K562 (cell line): ENCODE data around the gene ZNF516. TPM values are rescaled to one million over a fixed set of nuclear protein-coding genes. Genes with fewer than 3 reads are reported as not detected.

Experiments used
- ATAC-seq: fragments of 200-7000 bp; cut with Tn5 transposase; 3 replicates; pipeline ENCODE4 v1.9.1; 2020; ENCODE audit warnings: moderate library complexity
- BruUV-seq: library from RNA; stranded (reverse); fragments of 400-500 nt; replicated peaks from 2 replicates; lab custom pipeline; 2021; lab: Mats Ljungman, UMichigan
- CTCF ChIA-PET: fragments of 300-600 bp; formaldehyde crosslinking; extraction: SDS; loops from one replicate; lab custom pipeline; 2021; ENCODE audit warnings: low intra/inter-chr PET ratio; lab: Yijun Ruan, JAX
- POLR2A ChIA-PET: fragments of 300-600, 350-650 bp; sonication (Branson Sonifier 250); formaldehyde crosslinking; extraction: SDS; loops from one replicate; lab custom pipeline; 2021; ENCODE audit warnings: antibody characterized with exemption, inconsistent platforms; lab: Yijun Ruan, JAX
- DNase-seq, 4 experiments: peaks; one replicate each; pipeline versions ENCODE4 v3.0.0 to v3.0.0-alpha.2; 2011 to 2018; ENCODE audit warnings: low spot score in 3 of 4, mixed read lengths in 3 of 4; ENCODE audit errors: extremely low read depth in 1 of 4
- FAIRE-seq: peaks from 2 replicates; lab custom pipeline; 2011; peaks lifted over from hg19 to GRCh38; lab: Jason Lieb, UNC
- H2AFZ ChIP-seq: 2 replicates; pipeline ENCODE4 v1.6.0; 2011; ENCODE audit warnings: low read depth, low read length, control low read depth, inconsistent platforms
- H3K27ac ChIP-seq: fragments of 200-600 bp; 3 replicates; pipeline ENCODE4 v1.8.0; 2011; ENCODE audit warnings: low read depth, mild to moderate bottlenecking, control low read depth, inconsistent platforms, low read length, moderate library complexity, mixed read lengths; ENCODE audit errors: extremely low read depth
- H3K27me3 ChIP-seq, 2 experiments: fragments of 300-600 bp in 1 of 2; 2 replicates in 1 of 2; 3 replicates in 1 of 2; pipeline versions ENCODE4 v1.6.0 to v1.8.0; 2011; ENCODE audit warnings: inconsistent platforms in 2 of 2, low read length in 2 of 2, mild to moderate bottlenecking in 1 of 2, mixed read lengths in 1 of 2, moderate library complexity in 1 of 2; ENCODE audit not compliant: control insufficient read depth in 2 of 2, insufficient read depth in 2 of 2
- H3K36me3 ChIP-seq: fragments of 300-600 bp; 3 replicates; pipeline ENCODE4 v1.8.0; 2011; ENCODE audit warnings: mild to moderate bottlenecking, low read length, inconsistent platforms; ENCODE audit not compliant: control insufficient read depth, insufficient read depth
- H3K4me1 ChIP-seq, 2 experiments: fragments of 200-600 bp in 1 of 2; replicated peaks in 1 of 2; 2 replicates in 1 of 2; 3 replicates in 1 of 2; pipeline versions ENCODE4 v1.5.1 to v1.8.0; 2011; ENCODE audit warnings: inconsistent platforms in 2 of 2, low read length in 2 of 2, mild to moderate bottlenecking in 1 of 2, mixed read lengths in 1 of 2, moderate library complexity in 1 of 2; ENCODE audit not compliant: control insufficient read depth in 2 of 2, insufficient read depth in 2 of 2
- H3K4me2 ChIP-seq: 2 replicates; pipeline ENCODE4 v1.6.1; 2011; ENCODE audit warnings: low read length, control low read depth, inconsistent platforms, mixed read lengths; ENCODE audit not compliant: insufficient read depth
- H3K4me3 ChIP-seq: fragments of 200-600 bp; sonication (generic), shearing (Covaris generic); 2 replicates; pipeline ENCODE4 v1.5.1; 2016; ENCODE audit warnings: control low read depth, inconsistent platforms
- H3K79me2 ChIP-seq: fragments of 200-600 bp; 3 replicates; pipeline ENCODE4 v1.8.0; 2011; ENCODE audit warnings: low read length, inconsistent platforms; ENCODE audit not compliant: control insufficient read depth, insufficient read depth
- H3K9ac ChIP-seq, 2 experiments: 2 replicates each; pipeline versions ENCODE4 v1.6.0 to v1.6.1; 2011; ENCODE audit warnings: low read depth in 2 of 2, low read length in 2 of 2, control low read depth in 1 of 2, inconsistent platforms in 1 of 2, mild to moderate bottlenecking in 1 of 2, mixed read lengths in 1 of 2; ENCODE audit not compliant: insufficient read depth in 1 of 2
- H3K9me1 ChIP-seq: one replicate; pipeline ENCODE4 v1.6.0; 2011; ENCODE audit warnings: inconsistent platforms, mild to moderate bottlenecking, low read length, moderate library complexity; ENCODE audit not compliant: control insufficient read depth, insufficient read depth
- H3K9me3 ChIP-seq: replicated peaks from 2 replicates; pipeline ENCODE4 v1.5.1; 2011; ENCODE audit warnings: low read depth, low read length, inconsistent platforms; ENCODE audit not compliant: control insufficient read depth, insufficient read depth
- H4K20me1 ChIP-seq: replicated peaks from 2 replicates; pipeline ENCODE4 v1.6.1; 2011; ENCODE audit warnings: low read length, inconsistent platforms, mixed read lengths; ENCODE audit not compliant: control insufficient read depth, insufficient read depth
- CSDE1 ChIP-seq, 2 experiments: fragments of 450-650 bp; IDR thresholded peaks; 2 replicates each; pipeline ENCODE4 v1.6.1; 2016; ENCODE audit warnings: mild to moderate bottlenecking in 1 of 2
- E2F3 ChIP-seq: fragments of 250-450 bp; sonication (Bioruptor Pico); IDR thresholded peaks from 2 replicates; pipeline ENCODE4 v1.4.0; 2020; ENCODE audit warnings: mild to moderate bottlenecking
- E2F8 ChIP-seq: fragments of 450-650 bp; IDR thresholded peaks from 2 replicates; pipeline ENCODE4 v1.7.1; 2018; ENCODE audit warnings: mild to moderate bottlenecking, low read depth; ENCODE audit not compliant: partially characterized antibody
- ETS1 ChIP-seq: conservative IDR thresholded peaks from 2 replicates; pipeline ENCODE4 v1.6.1; 2011; ENCODE audit warnings: low read depth, mild to moderate bottlenecking, low read length; ENCODE audit not compliant: control insufficient read depth
- FOXK1 ChIP-seq: sonication (generic); formaldehyde crosslinking; IDR thresholded peaks from 2 replicates; pipeline ENCODE4 v1.8.0; 2022; ENCODE audit warnings: missing genetic modification reagents, mild to moderate bottlenecking, borderline replicate concordance
- MTA3 ChIP-seq: fragments of 450-650 bp; formaldehyde crosslinking; IDR thresholded peaks from 2 replicates; pipeline ENCODE4 v1.6.1; 2017; ENCODE audit warnings: mild to moderate bottlenecking, borderline replicate concordance
- RAD21 ChIP-seq, 2 experiments: fragments of 250-450 bp in 1 of 2; fragments of 450-650 bp in 1 of 2; sonication (Bioruptor Pico) in 1 of 2; formaldehyde crosslinking in 1 of 2; IDR thresholded peaks in 1 of 2; conservative IDR thresholded peaks in 1 of 2; 2 replicates each; pipeline versions ENCODE4 v1.4.0 to v1.8.0; 2020 to 2022; ENCODE audit warnings: mild to moderate bottlenecking in 2 of 2, moderate library complexity in 1 of 2
- TSHZ1 ChIP-seq: fragments of 250-450 bp; sonication (Bioruptor Pico); IDR thresholded peaks from 2 replicates; pipeline ENCODE4 v1.4.0; 2020; ENCODE audit warnings: mild to moderate bottlenecking, moderate library complexity
- XRCC3 ChIP-seq: fragments of 450-650 bp; IDR thresholded peaks from 2 replicates; pipeline ENCODE4 v1.6.1; 2017; ENCODE audit warnings: mild to moderate bottlenecking, moderate library complexity
- ZNF398 ChIP-seq: fragments of 250-450 bp; sonication (Bioruptor Pico); IDR thresholded peaks from 2 replicates; pipeline ENCODE4 v1.8.0; 2021; ENCODE audit warnings: moderate library complexity, mild to moderate bottlenecking, inconsistent platforms
- WGBS: fragments of 100-300 bp; shearing (Covaris generic); methylation state at CpG from one replicate; pipeline ENCODE4 v1.1.6; 2016; ENCODE audit warnings: low coverage, mixed read lengths; ENCODE audit not compliant: insufficient coverage; ENCODE audit errors: missing lambda C conversion rate; 5-methylcytosine and 5-hydroxymethylcytosine counted together
- in situ Hi-C: fragments of 300-500 bp; cut with MboI; formaldehyde crosslinking; loops from 4 replicates; pipeline ENCODE4 v1.15.0; 2018; ENCODE audit warnings: inconsistent platforms, mixed read lengths
- intact Hi-C: fragments of 100-400 bp; cut with micrococcal nuclease; formaldehyde crosslinking; loops from 2 replicates; pipeline ENCODE4 v1.14.2; 2022
- polyA plus RNA-seq, 8 experiments: library from polyadenylated mRNA; depleted of rRNA in 4 of 8; stranded (reverse) in 5 of 8; unstranded in 3 of 8; fragments of >200 nt; fragmentation: Nextera tagmentation in 2 of 8; fragmentation: Illumina TruSeq in 1 of 8; extraction: Ambion mirVana in 2 of 8; extraction: Trizol in 1 of 8; gene quantifications; 2 replicates each; pipeline versions ENCODE4 v1.2.1 to v1.2.3, GENCODE V29; 2011 to 2014; ENCODE audit warnings: inconsistent platforms in 1 of 8, missing spikeins in 1 of 8
- total RNA-seq, 7 experiments: library from RNA; depleted of rRNA in 6 of 7; stranded (reverse); fragments of >200 nt in 6 of 7; fragmentation: Illumina TruSeq in 2 of 7; extraction: Trizol in 2 of 7; gene quantifications; 2 replicates each; pipeline versions ENCODE4 v1.2.1 to v1.2.3, GENCODE V29; 2011 to 2021; ENCODE audit warnings: low replicate concordance in 1 of 7

Gene ZNF516
- total and polyA plus RNA-seq, 9 of the 15 experiments (the other 6 are each of a cell fraction or from before 2014, with no cell fraction given) = 0.04 to 0.20 (median 0.08) TPM; not detected in 3

GRCh38 chr18:76479351-76480238 lies 15.4 kb downstream of the ZNF516 start:
- peaks cover 0 to 5% of the 10 kb centered on the region in 2 experiments; a peak in 2 of 5 replicates for H3K4me1 ChIP-seq
- CTCF ChIA-PET = no interaction called here
- DNase-seq = no peak
- POLR2A ChIA-PET = no interaction called here
- H4K20me1 ChIP-seq = no peaks in the 10 kb centered on the region
- H3K27me3 ChIP-seq = peaks cover 7 to 17% of the 10 kb centered on the region in 2 experiments; a peak in 4 of 5 replicates
- no peaks in the 10 kb centered on the region for H3K36me3 ChIP-seq
- FAIRE-seq = no peak
- no peak overlapping the region for H3K4me2 ChIP-seq
- BruUV-seq = no TSS peak
- H3K79me2 ChIP-seq = no peaks in the 10 kb centered on the region
- H3K27ac ChIP-seq = no peak overlapping the region
- no peak overlapping the region for H3K9ac ChIP-seq
- intact Hi-C loops = no loop called here
- H3K9me3 ChIP-seq = no peaks in the 10 kb centered on the region
- H3K9me1 ChIP-seq = no peaks in the 10 kb centered on the region
- H2AFZ ChIP-seq = no peak overlapping the region
- 19% methylated on average over 11 of the region's 13 CpGs for WGBS
- H3K4me3 ChIP-seq = no peak overlapping the region
- in situ Hi-C loops = no loop called here
- ATAC-seq = no peak
- TF ChIP-seq ZNF398 (CRISPR knock-in tag) (no peak), XRCC3 (no peak), ETS1 (no peak), E2F8 (no peak), CSDE1 (IDR thresholded peaks at IDR 0.05) (no peak), E2F3 (CRISPR knock-in tag) (no peak), TSHZ1 (CRISPR knock-in tag) (no peak), FOXK1 (CRISPR knock-in tag) (no peak), RAD21 (CRISPR knock-in tag; conservative IDR thresholded peaks at IDR 0.05 in 1 of 2, IDR thresholded peaks at IDR 0.05 in 1 of 2) (no peak), MTA3 (no peak)
